Measurements from ENCODE around the gene RXRB.
A peak's percentile ranks its signal among the peaks of the same experiment; 100 is the strongest.

RXRB gene

GRCh38 chr6:33205191-33206026 lies 4.9 kb upstream of the RXRB start:
- CTCF ChIA-PET: interaction anchor here (0.6 to 2.1 kb wide), 7 partner anchors 8 to 74 kb away, joined by 3 to 19 read pairs (median 3); no protein-coding TSS in a partner anchor
- peak overlapping the region; percentile 53; the same call in 1 of the 2 replicates for H3K27ac ChIP-seq (ENCODE audit: extremely low read depth, low read depth, low read length)
- POLR2A ChIA-PET: interaction anchor here (0.9 to 2.0 kb wide), 8 partner anchors 43 to 249 kb away, joined by 3 to 30 read pairs (median 6); partner anchors contain the start of genes B3GALT4, RPS18, VPS52 and ZBTB22
- H3K9me3 ChIP-seq (ENCODE audit: control insufficient read depth, insufficient read depth, low read depth, low read length): no peaks in the 10 kb centered on the region
- H3K4me1 ChIP-seq (ENCODE audit: control insufficient read depth, insufficient read depth, low read length): peaks cover 22% of the 10 kb centered on the region
- peaks cover 3 to 41% of the 10 kb centered on the region in 2 experiments for H3K36me3 ChIP-seq (ENCODE audit: control insufficient read depth in 2 of 2, insufficient read depth in 1 of 2, low read length in 2 of 2)
- peak overlapping the region; percentile 72 for H3K4me3 ChIP-seq (ENCODE audit: low read depth, low read length)
- no peak for TF ChIP-seq ATF2 (tag by site-specific recombination; IDR thresholded peaks at IDR 0.05; ENCODE audit: low read depth)
- TF ChIP-seq ZNF621 (tag by site-specific recombination; IDR thresholded peaks at IDR 0.05): no peak
- no peak for TF ChIP-seq ZNF626 (tag by site-specific recombination; IDR thresholded peaks at IDR 0.05)
- no peak for TF ChIP-seq ZNF544 (tag by site-specific recombination; IDR thresholded peaks at IDR 0.05)
- TF ChIP-seq PRDM1 (tag by site-specific recombination; IDR thresholded peaks at IDR 0.05): peak; percentile 77
- TF ChIP-seq HOXD13 (CRISPR knock-in tag; IDR thresholded peaks at IDR 0.05; ENCODE audit: borderline replicate concordance): no peak
- peak; percentile 77 for TF ChIP-seq ZFHX2 (tag by site-specific recombination; conservative IDR thresholded peaks at IDR 0.05)
- no peak for TF ChIP-seq MZF1 (tag by site-specific recombination; IDR thresholded peaks at IDR 0.05; ENCODE audit: borderline replicate concordance)
- TF ChIP-seq SALL2 (tag by site-specific recombination; IDR thresholded peaks at IDR 0.05; ENCODE audit: borderline replicate concordance): no peak
- TF ChIP-seq ZFP37 (tag by site-specific recombination; IDR thresholded peaks at IDR 0.05): no peak
- TF ChIP-seq, protein P1, sequence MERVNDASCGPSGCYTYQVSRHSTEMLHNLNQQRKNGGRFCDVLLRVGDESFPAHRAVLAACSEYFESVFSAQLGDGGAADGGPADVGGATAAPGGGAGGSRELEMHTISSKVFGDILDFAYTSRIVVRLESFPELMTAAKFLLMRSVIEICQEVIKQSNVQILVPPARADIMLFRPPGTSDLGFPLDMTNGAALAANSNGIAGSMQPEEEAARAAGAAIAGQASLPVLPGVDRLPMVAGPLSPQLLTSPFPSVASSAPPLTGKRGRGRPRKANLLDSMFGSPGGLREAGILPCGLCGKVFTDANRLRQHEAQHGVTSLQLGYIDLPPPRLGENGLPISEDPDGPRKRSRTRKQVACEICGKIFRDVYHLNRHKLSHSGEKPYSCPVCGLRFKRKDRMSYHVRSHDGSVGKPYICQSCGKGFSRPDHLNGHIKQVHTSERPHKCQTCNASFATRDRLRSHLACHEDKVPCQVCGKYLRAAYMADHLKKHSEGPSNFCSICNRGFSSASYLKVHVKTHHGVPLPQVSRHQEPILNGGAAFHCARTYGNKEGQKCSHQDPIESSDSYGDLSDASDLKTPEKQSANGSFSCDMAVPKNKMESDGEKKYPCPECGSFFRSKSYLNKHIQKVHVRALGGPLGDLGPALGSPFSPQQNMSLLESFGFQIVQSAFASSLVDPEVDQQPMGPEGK (tag by site-specific recombination; IDR thresholded peaks at IDR 0.05): peak; percentile 84
- TF ChIP-seq ZNF560 (tag by site-specific recombination; IDR thresholded peaks at IDR 0.05; ENCODE audit: borderline replicate concordance): no peak
- peak; percentile 82 for TF ChIP-seq GLIS1 (tag by site-specific recombination; IDR thresholded peaks at IDR 0.05)
- no peak for TF ChIP-seq ZNF121 (tag by site-specific recombination; IDR thresholded peaks at IDR 0.05)
- peak; percentile 27; the same call in 1 of the 2 replicates for TF ChIP-seq ZNF394 (tag by site-specific recombination; IDR thresholded peaks at IDR 0.05; ENCODE audit: borderline replicate concordance)
- TF ChIP-seq MYNN (tag by site-specific recombination; IDR thresholded peaks at IDR 0.05; ENCODE audit: borderline replicate concordance): no peak
- TF ChIP-seq ZNF529 (tag by site-specific recombination; IDR thresholded peaks at IDR 0.05; ENCODE audit: insufficient replicate concordance): no peak
- TF ChIP-seq ZNF23 (tag by site-specific recombination; IDR thresholded peaks at IDR 0.05; ENCODE audit: borderline replicate concordance): no peak
- TF ChIP-seq FEZF1 (tag by site-specific recombination; IDR thresholded peaks at IDR 0.05): no peak
- no peak for TF ChIP-seq GLI2 (tag by site-specific recombination; IDR thresholded peaks at IDR 0.05; ENCODE audit: borderline replicate concordance, low read depth)
- TF ChIP-seq ZNF747 (tag by site-specific recombination; IDR thresholded peaks at IDR 0.05): no peak
- no peak for TF ChIP-seq ZSCAN16 (tag by site-specific recombination; IDR thresholded peaks at IDR 0.05)
- TF ChIP-seq ZBTB1 (tag by site-specific recombination; IDR thresholded peaks at IDR 0.05): no peak
- TF ChIP-seq ZNF211 (tag by site-specific recombination; IDR thresholded peaks at IDR 0.05; ENCODE audit: low read depth): no peak
- peak; percentile 42 for TF ChIP-seq ZNF341 (tag by site-specific recombination; IDR thresholded peaks at IDR 0.05; ENCODE audit: low read depth)
- TF ChIP-seq ZNF138 (tag by site-specific recombination; IDR thresholded peaks at IDR 0.05; ENCODE audit: borderline replicate concordance): no peak
- TF ChIP-seq SP7 (tag by site-specific recombination; IDR thresholded peaks at IDR 0.05): peak; percentile 62
- no peak for TF ChIP-seq ZBTB7A (tag by site-specific recombination; IDR thresholded peaks at IDR 0.05; ENCODE audit: low read depth)
- no peak for TF ChIP-seq ZNF530 (tag by site-specific recombination; IDR thresholded peaks at IDR 0.05; ENCODE audit: low read depth)
- TF ChIP-seq, protein P2, sequence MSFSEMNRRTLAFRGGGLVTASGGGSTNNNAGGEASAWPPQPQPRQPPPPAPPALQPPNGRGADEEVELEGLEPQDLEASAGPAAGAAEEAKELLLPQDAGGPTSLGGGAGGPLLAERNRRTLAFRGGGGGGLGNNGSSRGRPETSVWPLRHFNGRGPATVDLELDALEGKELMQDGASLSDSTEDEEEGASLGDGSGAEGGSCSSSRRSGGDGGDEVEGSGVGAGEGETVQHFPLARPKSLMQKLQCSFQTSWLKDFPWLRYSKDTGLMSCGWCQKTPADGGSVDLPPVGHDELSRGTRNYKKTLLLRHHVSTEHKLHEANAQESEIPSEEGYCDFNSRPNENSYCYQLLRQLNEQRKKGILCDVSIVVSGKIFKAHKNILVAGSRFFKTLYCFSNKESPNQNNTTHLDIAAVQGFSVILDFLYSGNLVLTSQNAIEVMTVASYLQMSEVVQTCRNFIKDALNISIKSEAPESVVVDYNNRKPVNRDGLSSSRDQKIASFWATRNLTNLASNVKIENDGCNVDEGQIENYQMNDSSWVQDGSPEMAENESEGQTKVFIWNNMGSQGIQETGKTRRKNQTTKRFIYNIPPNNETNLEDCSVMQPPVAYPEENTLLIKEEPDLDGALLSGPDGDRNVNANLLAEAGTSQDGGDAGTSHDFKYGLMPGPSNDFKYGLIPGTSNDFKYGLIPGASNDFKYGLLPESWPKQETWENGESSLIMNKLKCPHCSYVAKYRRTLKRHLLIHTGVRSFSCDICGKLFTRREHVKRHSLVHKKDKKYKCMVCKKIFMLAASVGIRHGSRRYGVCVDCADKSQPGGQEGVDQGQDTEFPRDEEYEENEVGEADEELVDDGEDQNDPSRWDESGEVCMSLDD (tag by site-specific recombination; IDR thresholded peaks at IDR 0.05): peak; percentile 12; the same call in 1 of the 2 replicates
- TF ChIP-seq ZNF501 (tag by site-specific recombination; IDR thresholded peaks at IDR 0.05): no peak
